Stomach smooth muscle (tissue), 2 donors: Measurements from ENCODE around the gene ARSB.

Experiments
- H3K27ac ChIP-seq: one replicate; pipeline ENCODE4 v1.7.0; 2013; ENCODE audit warnings: mild to moderate bottlenecking, low read length, inconsistent platforms
- H3K27me3 ChIP-seq, 2 donors: one replicate each; pipeline ENCODE4 v1.7.0; 2013; ENCODE audit warnings: low read length in 2 of 2; ENCODE audit not compliant: insufficient read depth in 2 of 2, control insufficient read depth in 1 of 2
- H3K36me3 ChIP-seq, 2 donors: one replicate each; pipeline ENCODE4 v1.7.0; 2013; ENCODE audit warnings: low read length in 2 of 2; ENCODE audit not compliant: control insufficient read depth in 2 of 2, insufficient read depth in 2 of 2
- H3K4me1 ChIP-seq: one replicate; pipeline ENCODE4 v1.7.0; 2013; ENCODE audit warnings: low read length; ENCODE audit not compliant: control insufficient read depth, insufficient read depth
- H3K4me3 ChIP-seq, 2 donors: one replicate each; pipeline ENCODE4 v1.7.0; 2013; ENCODE audit warnings: low read length in 2 of 2
- H3K9ac ChIP-seq, 2 donors: one replicate each; pipeline ENCODE4 v1.7.0; 2013; ENCODE audit warnings: low read length in 2 of 2, mild to moderate bottlenecking in 1 of 2
- H3K9me3 ChIP-seq, 2 donors: one replicate each; pipeline ENCODE4 v1.7.0; 2013; ENCODE audit warnings: low read length in 2 of 2; ENCODE audit not compliant: control insufficient read depth in 2 of 2
- donor health status: healthy.
- donor health status: Pancreatic carcinoma.

ARSB gene

GRCh38 chr5:78975035-78975434 is 10.1 kb downstream of the ARSB start:
- Histone ChIP-seq H3K4me3 (no peak overlapping the region), H3K4me1 (peaks cover 21% of the 10 kb centered on the region), H3K36me3 (no peaks in the 10 kb centered on the region), H3K27ac (no peak overlapping the region), H3K9ac (no peak overlapping the region), H3K9me3 (no peaks in the 10 kb centered on the region), H3K27me3 (no peaks in the 10 kb centered on the region)

- H3K36me3 ChIP-seq = no peaks in the 10 kb centered on the region
- H3K4me3 ChIP-seq = no peak overlapping the region
- H3K27ac ChIP-seq = no peak overlapping the region
- H3K9ac ChIP-seq = no peak overlapping the region
- no peaks in the 10 kb centered on the region for H3K27me3 ChIP-seq
- no peaks in the 10 kb centered on the region for H3K9me3 ChIP-seq
- H3K4me1 ChIP-seq = peaks cover 21% of the 10 kb centered on the region
Measured at GRCh38 chr5:78974601-78975000, 10.5 kb downstream of the ARSB start.

DNA sequence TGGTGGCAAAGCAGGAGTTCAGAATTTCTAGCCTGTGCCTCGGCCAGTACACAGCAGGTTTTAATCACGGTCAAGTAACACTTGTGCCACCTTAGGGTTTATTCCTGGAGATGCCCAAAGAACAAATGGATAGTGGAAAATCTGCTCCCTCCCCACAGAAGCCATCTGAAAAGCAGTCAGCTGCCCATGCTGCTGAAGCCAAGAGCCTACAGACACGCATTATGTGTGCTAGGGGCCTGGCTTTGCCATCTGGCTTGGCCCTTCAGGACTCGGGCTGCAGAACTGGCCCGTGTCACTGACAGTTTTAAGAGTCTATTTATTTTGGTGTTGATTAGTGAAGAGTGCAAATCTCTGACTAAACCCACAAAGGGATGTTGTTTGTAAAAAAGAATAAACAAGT is 11.1 kb downstream of the ARSB start:
- H3K4me3 ChIP-seq = peak overlapping the region in 1 of 2 donors; percentile 15
- H3K9me3 ChIP-seq = no peaks in the 10 kb centered on the region
- peaks cover 21% of the 10 kb centered on the region for H3K4me1 ChIP-seq
- peak overlapping the region; percentile 11 for H3K27ac ChIP-seq
- no peak overlapping the region for H3K9ac ChIP-seq
- H3K27me3 ChIP-seq = no peaks in the 10 kb centered on the region
- no peaks in the 10 kb centered on the region for H3K36me3 ChIP-seq

GRCh38 chr5:78972654-78973428 is 12.3 kb downstream of the ARSB start:
- Histone ChIP-seq H3K9ac (no peak overlapping the region), H3K27ac (no peak overlapping the region), H3K9me3 (no peaks in the 10 kb centered on the region), H3K36me3 (no peaks in the 10 kb centered on the region), H3K27me3 (no peaks in the 10 kb centered on the region), H3K4me3 (peak overlapping the region; percentile 34 to 40), H3K4me1 (peaks cover 21% of the 10 kb centered on the region)

- Histone ChIP-seq H3K9ac (no peak overlapping the region), H3K9me3 (no peaks in the 10 kb centered on the region), H3K4me3 (no peak overlapping the region), H3K4me1 (peaks cover 21% of the 10 kb centered on the region), H3K27ac (no peak overlapping the region), H3K36me3 (no peaks in the 10 kb centered on the region), H3K27me3 (no peaks in the 10 kb centered on the region)
Measured at GRCh38 chr5:78971998-78972397, 13.1 kb downstream of the ARSB start.

- no peaks in the 10 kb centered on the region for H3K27me3 ChIP-seq
- H3K4me3 ChIP-seq = no peak overlapping the region
- H3K9me3 ChIP-seq = no peaks in the 10 kb centered on the region
- peaks cover 10% of the 10 kb centered on the region for H3K4me1 ChIP-seq
- H3K9ac ChIP-seq = no peak overlapping the region
- H3K27ac ChIP-seq = no peak overlapping the region
- no peaks in the 10 kb centered on the region for H3K36me3 ChIP-seq
Measured at GRCh38 chr5:78968781-78969180, 16.3 kb downstream of the ARSB start.

- Histone ChIP-seq H3K9me3 (no peaks in the 10 kb centered on the region), H3K4me3 (no peak overlapping the region), H3K9ac (no peak overlapping the region), H3K36me3 (peaks cover 0 to 4% of the 10 kb centered on the region in 2 donors), H3K4me1 (no peaks in the 10 kb centered on the region), H3K27ac (no peak overlapping the region), H3K27me3 (no peaks in the 10 kb centered on the region)
Measured at GRCh38 chr5:78964889-78965288, 20.2 kb downstream of the ARSB start.

DNA sequence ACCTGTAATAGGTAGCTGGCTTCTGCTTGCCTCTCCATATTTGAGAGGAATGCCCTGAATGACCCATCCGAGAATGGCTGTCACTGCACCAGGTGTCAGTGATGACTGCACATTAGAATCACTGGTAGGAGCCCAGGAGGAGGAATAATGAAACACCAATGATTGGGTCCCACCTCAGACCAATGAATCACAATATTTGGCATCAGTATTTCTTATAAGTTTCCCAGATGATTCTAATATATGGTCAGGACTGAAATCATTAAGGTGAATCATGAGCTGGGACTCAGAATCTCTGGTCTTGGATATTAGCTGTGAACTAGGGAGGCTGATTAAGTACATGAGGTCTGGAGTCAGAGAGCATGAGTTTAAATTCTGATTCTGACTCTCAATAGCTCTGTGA is 23.4 kb downstream of the ARSB start:
- peaks cover 0 to 4% of the 10 kb centered on the region in 2 donors for H3K36me3 ChIP-seq
- no peak overlapping the region for H3K4me3 ChIP-seq
- H3K27ac ChIP-seq = no peak overlapping the region
- H3K9ac ChIP-seq = no peak overlapping the region
- no peaks in the 10 kb centered on the region for H3K27me3 ChIP-seq
- no peaks in the 10 kb centered on the region for H3K9me3 ChIP-seq
- H3K4me1 ChIP-seq = no peaks in the 10 kb centered on the region

- no peaks in the 10 kb centered on the region for H3K9me3 ChIP-seq
- H3K27ac ChIP-seq = no peak overlapping the region
- peaks cover 0 to 4% of the 10 kb centered on the region in 2 donors for H3K36me3 ChIP-seq
- H3K4me3 ChIP-seq = no peak overlapping the region
- no peak overlapping the region for H3K9ac ChIP-seq
- H3K4me1 ChIP-seq = no peaks in the 10 kb centered on the region
- H3K27me3 ChIP-seq = no peaks in the 10 kb centered on the region
Measured at GRCh38 chr5:78959767-78960166, 25.3 kb downstream of the ARSB start.

- peaks cover 0 to 4% of the 10 kb centered on the region in 2 donors for H3K36me3 ChIP-seq
- H3K27ac ChIP-seq = no peak overlapping the region
- no peaks in the 10 kb centered on the region for H3K27me3 ChIP-seq
- no peaks in the 10 kb centered on the region for H3K9me3 ChIP-seq
- H3K9ac ChIP-seq = no peak overlapping the region
- no peaks in the 10 kb centered on the region for H3K4me1 ChIP-seq
- no peak overlapping the region for H3K4me3 ChIP-seq
Measured at GRCh38 chr5:78958672-78959445, 26.3 kb downstream of the ARSB start.

DNA sequence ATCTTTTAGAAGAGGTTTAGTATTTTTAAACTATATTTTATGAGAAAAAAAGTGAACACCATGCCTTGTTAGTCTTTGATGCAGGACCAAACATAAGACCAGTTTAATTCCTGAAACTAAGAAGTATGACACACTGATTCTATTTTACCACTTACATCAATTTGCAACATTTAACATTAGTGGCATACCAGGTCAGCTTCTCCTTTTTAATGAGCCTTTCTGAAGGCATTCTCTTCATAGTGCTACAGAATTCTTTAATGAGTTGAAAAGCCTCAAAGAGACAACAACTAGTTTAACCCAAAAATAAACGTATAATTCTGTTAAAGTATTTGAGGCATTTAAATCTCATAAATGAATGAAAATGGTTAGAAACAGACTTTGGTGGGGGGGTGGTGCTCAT is 28.2 kb downstream of the ARSB start:
- H3K4me3 ChIP-seq = no peak overlapping the region
- no peaks in the 10 kb centered on the region for H3K27me3 ChIP-seq
- H3K9me3 ChIP-seq = no peaks in the 10 kb centered on the region
- H3K27ac ChIP-seq = no peak overlapping the region
- peaks cover 0 to 4% of the 10 kb centered on the region in 2 donors for H3K36me3 ChIP-seq
- H3K9ac ChIP-seq = no peak overlapping the region
- no peaks in the 10 kb centered on the region for H3K4me1 ChIP-seq
